B cell (primary cell): ENCODE measurements around the gene FBXW5. TPM values are rescaled to one million over a fixed set of nuclear protein-coding genes. Genes with fewer than 3 reads are reported as not detected.

Experiments
- ATAC-seq: fragments of 200-7000 bp; cut with Tn5 transposase; one replicate; pipeline ENCODE4 v1.10.0; 2021; ENCODE audit warnings: low read depth, mild to moderate bottlenecking, moderate number of reproducible peaks, moderate library complexity
- CTCF ChIA-PET: fragments of 350-600 bp; sonication (Branson Sonifier 250); formaldehyde crosslinking; loops from one replicate; lab custom pipeline; 2021; ENCODE audit warnings: antibody characterized with exemption, inconsistent platforms; lab: Charles Lee
- POLR2A ChIA-PET: fragments of 350-600 bp; sonication (Branson Sonifier 250); formaldehyde crosslinking; loops from one replicate; lab custom pipeline; 2021; ENCODE audit warnings: antibody characterized with exemption; lab: Charles Lee
- DNase-seq: peaks from one replicate; pipeline ENCODE4 v3.0.0; 2013
- H2AFZ ChIP-seq: 2 replicates; pipeline ENCODE4 v1.6.1; 2012; ENCODE audit warnings: mild to moderate bottlenecking, low read depth, low read length; ENCODE audit not compliant: insufficient read depth, poor library complexity, severe bottlenecking
- H3K27ac ChIP-seq, 2 donors: 1 replicate in 1 of 2; 2 replicates in 1 of 2; pipeline ENCODE4 v1.5.1; 2012 to 2013; ENCODE audit warnings: low read length in 2 of 2, mild to moderate bottlenecking in 2 of 2, moderate library complexity in 1 of 2
- H3K27me3 ChIP-seq, 4 experiments: fragments of 200-600 bp in 1 of 4; sonication (generic) in 1 of 4; replicated peaks in 1 of 4; 1 replicate in 2 of 4; 2 replicates in 2 of 4; pipeline versions ENCODE4 v1.6.1 to v1.7.0; 2013 to 2016; ENCODE audit warnings: low read length in 3 of 4, mild to moderate bottlenecking in 2 of 4, mixed read lengths in 1 of 4, moderate library complexity in 1 of 4; ENCODE audit not compliant: insufficient read depth in 4 of 4, control insufficient read depth in 3 of 4; ENCODE audit errors: control extremely low read depth in 1 of 4
- H3K36me3 ChIP-seq, 2 experiments: replicated peaks in 1 of 2; 1 replicate in 1 of 2; 2 replicates in 1 of 2; pipeline versions ENCODE4 v1.6.1 to v1.7.1; 2013; ENCODE audit warnings: low read length in 1 of 2; ENCODE audit not compliant: insufficient read depth in 2 of 2, control insufficient read depth in 1 of 2; ENCODE audit errors: control extremely low read depth in 1 of 2, extremely low read depth in 1 of 2
- H3K4me1 ChIP-seq, 2 donors: fragments of 200-600 bp in 1 of 2; sonication (generic) in 1 of 2; 1 replicate in 1 of 2; 2 replicates in 1 of 2; pipeline versions ENCODE4 v1.5.1 to v1.6.1; 2013 to 2017; ENCODE audit warnings: low read length in 2 of 2; ENCODE audit not compliant: control insufficient read depth in 2 of 2, insufficient read depth in 2 of 2
- H3K4me2 ChIP-seq: replicated peaks from 2 replicates; pipeline ENCODE3; 2012; ENCODE audit warnings: mild to moderate bottlenecking, low read depth, low read length; ENCODE audit not compliant: poor library complexity, severe bottlenecking
- H3K4me3 ChIP-seq, 5 experiments: fragments of 200-600 bp in 1 of 5; sonication (generic) in 1 of 5; 1 replicate in 3 of 5; 2 replicates in 2 of 5; pipeline versions ENCODE4 v1.5.1 to v1.7.0; 2011 to 2016; ENCODE audit warnings: low read length in 4 of 5, mild to moderate bottlenecking in 4 of 5, low read depth in 2 of 5, control low read depth in 1 of 5, moderate library complexity in 1 of 5; ENCODE audit not compliant: insufficient read depth in 1 of 5; ENCODE audit errors: control extremely low read depth in 1 of 5, extremely low read depth in 1 of 5
- H3K79me2 ChIP-seq: fragments of 200-600 bp; sonication (generic); one replicate; pipeline ENCODE4 v1.6.0; 2016; ENCODE audit warnings: low read length; ENCODE audit not compliant: control insufficient read depth, insufficient read depth
- H3K9ac ChIP-seq: fragments of 200-600 bp; sonication (generic); 2 replicates; pipeline ENCODE4 v1.6.1; 2017; ENCODE audit warnings: mild to moderate bottlenecking, low read length, moderate library complexity
- H3K9me3 ChIP-seq, 3 donors: one replicate each; pipeline versions ENCODE4 v1.6.1 to v1.7.1; 2013; ENCODE audit warnings: low read length in 2 of 3; ENCODE audit not compliant: control insufficient read depth in 2 of 3, insufficient read depth in 1 of 3; ENCODE audit errors: control extremely low read depth in 1 of 3
- H4K20me1 ChIP-seq: 2 replicates; pipeline ENCODE4 v1.6.0; 2012; ENCODE audit warnings: mild to moderate bottlenecking, low read length; ENCODE audit not compliant: insufficient read depth, control insufficient read depth, poor library complexity, severe bottlenecking
- H3K27ac Mint-ChIP-seq: one replicate; pipeline ENCODE4 v1.8.0; 2021; ENCODE audit warnings: mixed read lengths
- H3K27me3 Mint-ChIP-seq: one replicate; pipeline ENCODE4 v1.8.0; 2021; ENCODE audit warnings: mixed read lengths
- H3K4me1 Mint-ChIP-seq: one replicate; pipeline ENCODE4 v1.8.0; 2021; ENCODE audit warnings: mixed read lengths
- H3K4me3 Mint-ChIP-seq: one replicate; pipeline ENCODE4 v1.8.0; 2021; ENCODE audit warnings: mixed read lengths
- H3K9me3 Mint-ChIP-seq: one replicate; pipeline ENCODE4 v1.8.0; 2022; ENCODE audit warnings: mixed read lengths; ENCODE audit not compliant: insufficient read depth
- CTCF ChIP-seq: fragments of 200-600 bp; IDR thresholded peaks from one replicate; pipeline ENCODE4 v1.8.0; 2022; ENCODE audit warnings: antibody characterized with exemption, mild to moderate bottlenecking
- EZH2 ChIP-seq: IDR thresholded peaks from 2 replicates; pipeline ENCODE4 v1.6.1; 2012; ENCODE audit warnings: borderline replicate concordance, low read depth, mild to moderate bottlenecking, moderate library complexity, low read length; ENCODE audit not compliant: insufficient read depth, poor library complexity, severe bottlenecking
- WGBS: methylation state at CpG from one replicate; pipeline ENCODE4 v1.1.5; 2013; ENCODE audit warnings: missing lambda C conversion rate; ENCODE audit not compliant: insufficient coverage; 5-methylcytosine and 5-hydroxymethylcytosine counted together
- intact Hi-C: fragments of 100-400 bp; cut with micrococcal nuclease; formaldehyde crosslinking; loops from one replicate; pipeline ENCODE4 v1.10.0; 2022
- polyA plus RNA-seq: library from polyadenylated mRNA; depleted of rRNA; stranded (reverse); fragments of >200 nt; gene quantifications from 2 replicates; pipeline ENCODE4 v1.2.3, GENCODE V29; 2012
- total RNA-seq, 2 donors: library from RNA; stranded (reverse); fragments of 120-200 nt in 1 of 2; gene quantifications; 1 replicate in 1 of 2; 2 replicates in 1 of 2; pipeline versions ENCODE4 v1.2.3 to v1.2.4, GENCODE V29; 2013 to 2022

The FBXW5 gene
- total and polyA plus RNA-seq, 2 donors (not counting 1 experiment from before 2014, with no cell fraction given), result 99.6 to 195 TPM

- WGBS, result 90% methylated on average over 9 of the region's 9 CpGs
- no peaks in the 10 kb centered on the region for H3K79me2 ChIP-seq
- no peak overlapping the region for H3K27ac ChIP-seq
- no peak overlapping the region for H3K4me2 ChIP-seq
- no peaks in the 10 kb centered on the region for H3K27me3 ChIP-seq
- Mint-ChIP-seq H3K27ac (peak overlapping the region; percentile 53), H3K27me3 (no peaks in the 10 kb centered on the region), H3K4me1 (no peaks in the 10 kb centered on the region), H3K4me3 (no peak overlapping the region), H3K9me3 (no peaks in the 10 kb centered on the region)
- ChIA-PET CTCF (no interaction called here), POLR2A (no interaction called here)
- peaks cover 0 to 30% of the 10 kb centered on the region in 2 experiments for H3K36me3 ChIP-seq
- no peak overlapping the region for H3K9ac ChIP-seq
- peaks cover under 1% of the 10 kb centered on the region for H4K20me1 ChIP-seq
- H3K4me1 ChIP-seq, result no peaks in the 10 kb centered on the region
- TF ChIP-seq EZH2 (no peak), CTCF (no peak)
- DNase-seq (no peak), ATAC-seq (peak; percentile 10)
- no peaks in the 10 kb centered on the region for H3K9me3 ChIP-seq
- no peak overlapping the region for H2AFZ ChIP-seq
- no peak overlapping the region for H3K4me3 ChIP-seq
- intact Hi-C loops, result no loop called here
Measured at GRCh38 chr9:136928591-136928990, 15.9 kb downstream of the FBXW5 start.

- Histone ChIP-seq H2AFZ (no peak overlapping the region), H4K20me1 (no peaks in the 10 kb centered on the region), H3K9ac (no peak overlapping the region), H3K4me3 (no peak overlapping the region), H3K27me3 (no peaks in the 10 kb centered on the region), H3K9me3 (no peaks in the 10 kb centered on the region), H3K36me3 (peaks cover 0 to 34% of the 10 kb centered on the region in 2 experiments), H3K4me2 (no peak overlapping the region), H3K27ac (no peak overlapping the region), H3K4me1 (no peaks in the 10 kb centered on the region), H3K79me2 (peaks cover 4% of the 10 kb centered on the region)
- H3K4me1 Mint-ChIP-seq, result no peaks in the 10 kb centered on the region
- DNase-seq (no peak), ATAC-seq (no peak)
- H3K9me3 Mint-ChIP-seq, result no peaks in the 10 kb centered on the region
- H3K27ac Mint-ChIP-seq, result no peak overlapping the region
- no peak for TF ChIP-seq CTCF
- TF ChIP-seq EZH2, result no peak
- ChIA-PET POLR2A (interaction anchor here (0.5 kb wide), 1 partner anchor 276 kb away, joined by 3 read pairs; no protein-coding TSS in a partner anchor), CTCF (interaction anchor here (1.8 kb wide), 1 partner anchor 85 kb away, joined by 5 read pairs; the partner anchor contains the start of gene AJM1)
- H3K4me3 Mint-ChIP-seq, result no peak overlapping the region
- WGBS, result 91% methylated on average over 12 of the region's 23 CpGs
- H3K27me3 Mint-ChIP-seq, result no peaks in the 10 kb centered on the region
- intact Hi-C loops, result no loop called here
Measured at GRCh38 chr9:136927343-136928271, 16.9 kb downstream of the FBXW5 start.
